GM19463 (cell line): Measurements from ENCODE around the gene SIM1.

Experiments used
- ATAC-seq: cut with Tn5 transposase; IDR thresholded peaks from one replicate; pipeline ENCODE4 v1.9.1; 2021; ENCODE audit warnings: mild to moderate bottlenecking, moderate library complexity; ENCODE audit not compliant: unreplicated experiment

Gene SIM1

DNA sequence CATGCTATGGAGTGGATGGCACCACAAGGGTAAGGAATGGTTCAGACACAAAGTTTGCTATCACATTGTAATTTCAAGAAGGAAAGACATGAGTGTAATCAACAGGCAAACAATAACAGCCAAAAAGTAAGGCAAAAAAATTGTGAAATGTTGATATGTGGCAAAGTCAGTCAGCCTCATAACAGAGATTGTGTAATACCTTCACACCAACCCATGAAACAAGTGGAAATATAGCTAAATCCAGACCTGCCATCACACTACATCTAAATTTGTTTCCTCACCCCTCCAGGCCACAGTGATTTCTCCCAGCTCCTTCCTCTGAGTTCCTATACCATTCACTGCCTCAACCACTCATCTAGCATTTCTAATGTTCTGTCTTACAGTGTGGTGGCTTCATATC is 37.3 kb downstream of the SIM1 start:
- ATAC-seq, result no peak

DNA sequence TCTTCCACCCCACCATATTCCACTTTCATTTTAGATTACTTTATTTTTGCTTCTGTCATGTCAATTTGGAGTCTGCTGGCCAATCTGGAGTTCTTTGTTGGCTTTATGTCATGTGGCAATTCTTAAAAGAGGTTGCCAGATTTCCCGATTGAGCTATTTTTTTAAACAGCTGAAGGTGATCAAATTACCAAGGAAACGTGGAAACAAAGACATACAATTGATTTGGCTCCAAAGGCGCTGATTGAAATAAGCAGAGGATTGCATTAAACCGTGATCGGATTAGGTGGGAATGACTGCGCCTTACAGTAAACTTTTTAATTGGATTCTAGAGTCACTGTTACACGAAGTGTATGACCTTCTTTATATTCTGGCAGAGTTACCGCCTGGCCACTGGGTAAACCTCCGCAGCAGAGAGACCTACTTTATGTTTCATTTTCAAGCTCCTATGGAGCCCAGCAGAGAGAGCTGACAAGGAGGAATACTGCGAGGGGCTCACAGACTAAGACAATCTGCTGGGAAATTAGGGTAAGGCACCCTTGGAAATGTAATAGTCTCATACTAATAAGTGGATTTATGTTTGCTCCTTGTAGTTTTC is 37.9 kb downstream of the SIM1 start:
- no peak for ATAC-seq

DNA sequence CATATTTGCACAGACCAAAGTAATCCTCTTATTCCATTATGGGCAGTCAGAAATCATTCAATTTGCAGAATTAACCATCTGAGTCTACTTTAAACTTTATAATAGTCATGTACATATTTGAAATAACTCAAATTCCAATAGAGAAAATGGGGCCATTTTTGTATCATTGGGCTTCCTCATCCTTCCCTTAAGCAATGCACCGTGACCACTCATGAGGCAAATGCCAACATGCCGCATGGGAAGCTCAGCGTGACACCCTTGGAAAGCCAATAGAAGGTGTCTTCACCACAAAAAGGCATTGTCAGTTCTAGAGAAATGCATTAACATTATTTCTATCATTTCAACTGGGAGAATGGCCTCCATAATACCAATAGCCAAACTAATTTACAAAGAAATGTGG is 38.5 kb downstream of the SIM1 start:
- ATAC-seq, result no peak

DNA sequence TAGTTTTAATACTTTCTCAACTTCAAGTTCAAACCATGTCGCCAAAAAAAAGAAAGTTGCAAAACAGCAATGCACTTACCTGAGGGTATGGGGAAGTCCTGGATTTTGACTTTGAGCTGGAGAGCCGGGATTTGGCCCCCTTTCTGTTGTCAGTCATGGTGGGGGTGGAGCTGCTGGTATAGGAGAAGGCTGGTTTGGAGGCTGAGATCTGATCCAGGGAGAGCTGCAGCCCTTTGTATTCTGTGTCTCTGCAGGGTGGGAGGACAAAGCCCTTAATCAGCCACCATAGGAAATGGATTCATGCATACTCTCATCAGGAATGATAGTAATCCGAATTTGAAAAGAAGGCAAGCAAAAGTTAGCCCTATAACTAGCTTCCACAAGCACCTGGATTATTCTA is 44.0 kb downstream of the SIM1 start:
- no peak for ATAC-seq

DNA sequence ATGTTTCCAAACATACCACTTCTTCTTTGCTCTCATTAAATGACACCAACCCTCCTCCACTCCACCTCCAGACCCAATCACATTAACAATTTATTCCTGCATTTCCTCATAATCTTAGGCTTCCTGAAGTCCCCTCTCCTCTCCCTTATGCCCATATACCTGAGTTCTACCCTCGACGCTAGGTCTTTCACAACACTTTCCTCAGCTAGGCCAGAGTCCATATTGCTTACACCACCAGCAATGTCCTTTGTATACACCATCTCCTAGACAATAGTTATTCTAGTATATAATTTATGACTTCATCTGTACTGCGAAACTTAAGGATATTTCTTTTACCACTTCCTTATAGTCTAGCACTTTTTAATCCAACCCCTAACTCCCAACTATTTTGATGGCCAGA is 47.7 kb downstream of the SIM1 start:
- no peak for ATAC-seq

DNA sequence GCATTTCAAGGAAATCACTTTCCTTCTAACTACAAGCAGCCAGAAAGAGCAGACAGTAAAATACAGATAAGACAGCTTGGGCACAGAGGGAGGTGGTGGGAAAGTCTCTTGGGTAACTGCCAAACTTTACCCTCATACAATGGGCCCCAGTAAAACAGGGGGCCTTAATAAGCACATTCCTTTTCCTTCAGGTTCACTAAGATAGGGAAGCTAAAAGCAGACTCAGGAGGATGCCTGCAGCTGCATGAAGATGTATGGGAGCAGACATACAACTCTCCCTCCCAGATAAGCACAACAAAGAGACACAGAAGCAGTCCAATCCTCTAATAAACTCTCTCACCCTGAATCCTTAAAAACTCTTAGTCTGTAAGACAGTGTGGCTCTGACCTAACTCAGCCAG is 49.0 kb downstream of the SIM1 start:
- no peak for ATAC-seq

DNA sequence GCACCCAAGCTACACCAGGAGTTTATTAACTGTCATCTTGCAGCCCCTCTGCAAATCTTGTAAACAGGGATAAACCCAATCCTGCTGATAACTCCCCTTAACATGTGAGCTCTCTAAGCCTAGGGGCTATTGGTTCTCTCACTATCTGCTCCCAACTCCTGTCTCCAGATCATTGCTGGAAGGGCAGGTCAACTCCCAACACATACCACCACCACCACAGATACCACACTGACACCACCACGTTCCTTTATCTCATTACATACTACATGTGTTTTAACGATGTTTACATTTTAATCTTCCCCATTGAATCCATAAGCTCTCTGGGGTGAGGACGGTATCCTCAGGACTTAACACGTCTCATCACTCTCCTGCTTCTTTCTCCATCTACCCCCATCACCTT is 51.8 kb downstream of the SIM1 start:
- ATAC-seq, result no peak

DNA sequence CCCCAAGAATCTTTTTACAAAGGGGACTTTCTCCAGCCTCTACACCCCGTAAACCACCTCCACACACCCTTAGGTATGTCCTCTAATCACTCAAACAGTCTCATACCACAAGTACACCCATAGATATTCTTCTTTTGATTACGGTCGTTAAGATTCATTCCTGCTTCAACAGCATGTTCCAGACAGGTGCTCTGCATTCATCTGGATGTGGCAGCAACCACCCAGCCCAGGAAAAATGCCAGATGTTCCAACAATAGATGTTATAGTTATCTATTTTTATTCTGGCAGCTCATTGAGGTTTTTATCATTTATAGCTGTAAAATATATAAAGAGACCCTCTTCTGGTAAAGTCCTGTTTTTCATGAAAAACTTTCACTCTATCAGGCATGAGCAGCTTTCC is 60.7 kb downstream of the SIM1 start:
- no peak for ATAC-seq

DNA sequence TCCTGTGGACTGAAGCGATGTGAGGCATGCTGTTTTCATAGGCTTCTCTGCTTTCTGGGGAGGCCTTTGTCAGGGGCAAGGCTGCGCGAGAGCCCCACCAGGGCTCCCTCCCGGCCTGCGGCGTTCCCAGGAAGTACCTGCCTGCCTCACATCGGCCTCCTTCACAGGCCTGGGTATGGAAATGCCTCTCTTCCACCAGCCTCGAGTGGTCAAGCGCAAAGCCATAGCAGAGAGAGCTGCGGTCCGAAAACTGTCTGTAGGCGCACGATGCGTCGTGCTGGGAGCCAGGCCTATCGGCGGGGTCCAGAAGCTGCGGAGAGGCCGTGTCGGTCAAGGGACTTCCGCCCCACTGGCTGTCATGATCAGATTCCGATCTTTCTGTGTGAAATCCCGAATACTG is 71.2 kb downstream of the SIM1 start:
- ATAC-seq, result no peak

DNA sequence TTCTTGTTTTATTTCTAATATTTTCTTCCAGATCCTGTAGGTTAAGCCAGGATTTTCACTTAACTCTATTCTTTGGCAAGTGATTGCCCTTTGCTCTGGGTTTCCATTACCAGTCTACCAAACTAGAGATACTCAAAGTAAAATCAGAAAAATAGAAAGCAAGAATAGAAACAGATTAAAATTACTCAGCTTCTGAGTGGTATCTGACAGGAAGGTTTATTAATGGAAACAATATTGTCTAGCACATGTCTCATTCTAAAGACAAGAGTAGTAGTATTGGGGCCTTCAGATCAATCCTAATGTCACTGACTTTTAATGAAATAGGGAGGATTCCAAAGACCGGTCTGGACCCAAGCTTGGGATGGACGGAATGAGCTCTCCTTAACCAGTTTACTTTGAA is 72.3 kb downstream of the SIM1 start:
- ATAC-seq, result no peak

DNA sequence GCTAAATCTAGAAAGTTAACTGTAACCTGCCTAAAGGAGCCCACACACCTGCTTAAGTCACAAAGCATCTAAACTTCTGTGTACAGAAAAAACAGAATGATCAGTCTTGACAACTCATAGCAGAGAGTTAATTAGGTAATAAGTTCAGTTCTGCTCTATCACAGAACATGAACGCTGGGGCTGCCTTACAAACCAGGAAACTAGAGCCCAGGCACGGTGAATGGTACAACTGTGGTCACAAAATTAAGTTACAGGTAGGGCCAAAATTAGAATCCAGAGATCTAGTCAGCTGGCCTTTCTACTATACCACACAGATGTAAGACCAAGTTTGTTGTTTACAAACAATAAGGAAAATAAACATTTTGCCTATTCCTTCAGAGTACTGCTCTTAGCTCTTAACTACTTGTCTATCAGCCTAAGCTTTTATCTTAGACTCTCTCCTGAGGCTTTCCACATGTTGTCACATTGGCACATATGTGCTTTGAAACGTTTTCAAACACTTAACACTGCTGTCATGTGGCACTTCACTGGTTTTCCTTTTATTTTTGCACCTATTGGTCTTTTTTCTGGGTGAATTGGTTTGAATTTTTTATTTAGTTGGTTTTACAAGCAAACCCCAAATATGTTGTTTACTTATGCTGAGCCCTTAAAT is 75.7 kb downstream of the SIM1 start:
- ATAC-seq, result no peak

DNA sequence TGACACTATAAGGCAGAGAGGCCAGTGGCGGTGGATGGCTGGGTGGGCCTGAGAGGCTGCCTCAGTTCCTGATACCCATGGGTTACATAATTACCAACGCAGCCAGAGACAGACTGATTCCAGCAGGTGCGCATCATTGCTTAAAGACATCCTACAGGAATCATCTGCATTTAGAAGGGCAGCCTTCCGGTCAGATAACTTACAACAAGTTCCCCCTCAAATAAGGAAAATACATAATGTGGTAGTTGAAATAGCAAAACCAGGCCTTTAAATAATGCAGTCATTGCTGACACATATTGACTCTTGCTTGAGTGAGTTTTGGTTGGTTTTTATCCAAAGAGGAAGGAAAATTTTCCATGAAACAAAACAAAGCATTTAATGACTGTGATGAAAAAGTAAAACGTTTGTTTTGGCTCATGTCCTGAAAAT is 81.9 kb downstream of the SIM1 start:
- no peak for ATAC-seq

DNA sequence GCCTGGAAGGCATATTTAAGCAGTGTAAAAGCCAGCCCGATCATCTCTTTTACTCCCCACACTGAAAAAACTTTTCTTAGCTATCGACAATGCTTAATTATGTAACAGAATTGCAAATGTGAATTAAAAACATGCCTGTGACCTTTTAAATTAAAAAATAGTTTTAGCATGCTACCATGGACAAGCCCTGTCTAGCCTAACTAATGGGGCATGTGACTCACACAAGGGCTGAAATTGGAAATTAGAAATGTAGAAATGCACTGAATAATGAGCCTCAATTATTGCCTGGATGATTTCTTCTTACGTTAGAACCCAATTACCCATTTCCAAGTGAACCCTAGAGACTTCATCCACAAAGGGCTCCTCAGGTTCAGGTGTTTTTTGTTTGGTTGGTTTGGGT is 82.7 kb downstream of the SIM1 start:
- no peak for ATAC-seq

DNA sequence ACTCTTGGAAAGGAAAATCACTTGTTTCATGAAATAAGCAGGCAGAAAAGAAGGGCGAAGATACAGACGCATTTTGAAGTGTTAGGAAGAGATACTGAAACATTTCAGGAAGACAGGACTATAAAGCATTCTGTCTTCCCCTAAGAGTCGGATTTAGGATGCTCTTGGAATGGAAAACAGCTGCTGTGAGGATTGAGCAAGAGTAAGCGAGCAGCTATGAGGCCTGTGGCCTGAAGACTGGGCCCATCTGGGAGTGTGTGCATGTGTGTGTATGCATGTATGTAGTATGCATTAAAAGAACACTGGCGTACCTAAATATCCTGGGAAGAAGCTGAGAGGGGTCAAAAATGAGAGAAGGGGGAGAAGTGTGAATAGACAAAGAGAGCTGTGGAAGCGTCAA is 83.6 kb downstream of the SIM1 start:
- ATAC-seq, result no peak

DNA sequence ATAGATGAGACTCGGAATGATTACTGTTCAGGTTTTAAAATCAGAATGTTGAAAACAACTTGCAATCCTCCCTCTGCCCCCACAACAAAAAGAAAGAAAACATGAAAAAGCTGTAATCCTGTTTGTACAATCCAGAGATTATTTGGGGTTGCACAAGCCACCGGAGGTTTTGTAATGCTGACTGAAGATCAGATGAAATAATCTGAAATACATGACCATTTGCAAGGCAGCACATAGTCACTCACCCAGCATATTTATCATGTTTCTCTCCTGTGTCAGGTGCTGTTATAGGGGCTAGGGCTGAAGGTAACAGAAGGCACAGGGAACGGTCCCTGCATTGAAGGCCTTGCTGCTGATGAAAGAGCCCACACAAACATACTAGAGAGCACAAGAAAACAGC is 85.3 kb downstream of the SIM1 start:
- no peak for ATAC-seq

DNA sequence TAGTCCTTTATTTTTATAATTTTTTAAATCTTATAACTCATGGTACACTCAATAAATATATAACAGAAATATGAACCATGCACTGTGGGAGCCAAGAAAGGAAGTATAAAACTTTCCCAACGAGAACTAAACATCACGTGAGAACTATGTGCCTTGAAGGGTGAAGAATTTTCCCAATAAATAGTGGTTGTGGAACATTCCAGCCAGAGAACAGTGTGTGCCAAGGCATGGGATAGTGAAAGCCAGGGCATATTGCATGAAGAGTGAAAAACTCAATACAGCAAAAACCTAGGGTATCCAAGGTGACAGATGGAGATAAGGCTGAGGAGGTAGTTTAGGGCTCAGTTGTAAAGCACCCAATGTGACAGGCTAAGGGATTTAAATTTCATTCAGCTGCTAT is 86.1 kb downstream of the SIM1 start:
- ATAC-seq, result no peak

DNA sequence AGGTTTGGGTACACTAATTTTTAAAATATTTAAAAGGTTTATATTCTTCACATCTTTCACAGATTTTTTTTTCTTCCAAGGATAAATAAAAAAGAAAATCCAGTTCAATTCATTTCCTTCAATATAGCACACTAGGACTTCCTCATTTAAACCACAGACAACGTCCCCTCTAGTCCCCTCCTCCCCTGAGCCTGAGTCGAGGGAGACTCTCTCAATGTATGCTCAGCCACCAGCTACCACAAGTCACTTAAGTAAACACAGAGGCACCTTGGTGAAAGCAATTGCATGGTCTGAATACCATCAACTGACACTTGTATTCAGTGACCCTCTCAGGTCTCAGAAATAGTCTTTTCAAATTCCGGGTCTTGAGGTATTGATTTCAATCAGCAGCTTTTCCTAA is 88.6 kb downstream of the SIM1 start:
- ATAC-seq, result no peak

DNA sequence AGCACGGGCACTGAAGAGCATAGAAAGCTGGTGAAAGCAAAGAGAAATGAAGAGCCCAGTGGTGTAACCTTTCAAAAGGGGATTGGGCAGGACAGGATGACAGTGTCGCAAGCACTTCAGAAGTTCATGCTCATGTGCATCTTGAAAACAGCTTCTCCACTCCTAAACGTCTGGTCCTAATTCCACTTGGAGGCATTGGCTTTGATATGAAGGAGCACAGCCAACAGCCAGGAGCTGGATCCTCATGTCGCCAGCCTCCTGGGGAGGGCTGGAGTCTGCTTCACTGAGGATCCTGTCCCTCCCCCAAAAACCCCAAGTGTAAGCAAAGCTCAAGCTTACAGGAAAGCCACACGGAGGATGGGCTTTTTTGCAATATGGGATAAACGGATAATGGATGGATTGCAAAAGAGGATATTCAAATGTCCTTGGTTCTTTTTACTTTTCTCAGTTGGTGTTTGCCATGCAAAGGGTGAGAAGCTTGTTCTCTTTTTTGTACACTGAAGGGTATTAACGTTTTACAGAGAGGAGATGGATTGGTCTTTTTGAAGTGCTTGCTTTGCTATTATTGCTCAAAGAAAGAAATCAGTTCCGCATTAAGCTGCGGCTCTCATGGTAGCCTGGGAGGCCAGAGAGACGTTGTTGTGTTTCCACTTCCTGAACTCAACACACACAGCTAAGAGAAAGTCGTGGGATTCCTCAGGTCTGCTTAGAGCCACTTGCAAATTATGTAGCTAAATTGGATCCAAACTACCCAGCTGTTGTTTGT is 92.2 kb downstream of the SIM1 start:
- ATAC-seq, result no peak

DNA sequence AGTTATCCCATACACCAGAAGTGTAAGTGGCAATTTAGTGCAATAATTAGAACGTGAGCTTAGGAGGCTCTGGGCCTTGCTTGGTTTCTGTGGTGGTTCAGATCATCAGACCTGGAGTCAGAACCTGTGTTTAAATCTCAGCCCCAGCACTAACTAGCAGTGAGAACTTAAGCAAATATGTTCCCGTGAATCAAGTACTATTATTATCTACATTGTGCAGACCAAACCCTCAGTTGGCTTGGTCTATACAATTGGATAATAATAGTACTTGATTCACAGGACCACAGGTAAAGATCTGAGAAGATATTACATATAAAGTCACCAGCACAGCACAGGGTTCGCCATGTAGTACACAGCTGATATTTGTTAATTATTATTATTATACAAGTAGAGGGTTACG is 93.1 kb downstream of the SIM1 start:
- ATAC-seq, result no peak

DNA sequence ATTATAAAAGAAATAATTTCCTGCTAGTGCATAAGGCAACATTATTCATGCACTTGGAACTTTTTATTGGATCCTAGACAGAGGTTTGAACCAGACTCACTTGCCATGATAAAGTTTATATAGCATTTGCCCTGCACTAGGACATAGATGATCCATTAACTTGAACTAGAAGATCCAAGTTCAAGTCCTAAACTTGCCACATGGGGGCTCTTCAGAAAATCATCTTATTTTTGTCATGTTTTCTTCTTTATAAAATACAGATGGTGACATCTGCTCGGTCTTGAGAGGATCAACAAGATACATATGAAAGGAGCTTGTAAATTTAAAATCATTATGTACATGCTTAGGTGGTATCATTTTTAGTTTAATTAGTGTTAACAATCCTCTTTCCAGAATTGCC is 94.5 kb downstream of the SIM1 start:
- no peak for ATAC-seq

DNA sequence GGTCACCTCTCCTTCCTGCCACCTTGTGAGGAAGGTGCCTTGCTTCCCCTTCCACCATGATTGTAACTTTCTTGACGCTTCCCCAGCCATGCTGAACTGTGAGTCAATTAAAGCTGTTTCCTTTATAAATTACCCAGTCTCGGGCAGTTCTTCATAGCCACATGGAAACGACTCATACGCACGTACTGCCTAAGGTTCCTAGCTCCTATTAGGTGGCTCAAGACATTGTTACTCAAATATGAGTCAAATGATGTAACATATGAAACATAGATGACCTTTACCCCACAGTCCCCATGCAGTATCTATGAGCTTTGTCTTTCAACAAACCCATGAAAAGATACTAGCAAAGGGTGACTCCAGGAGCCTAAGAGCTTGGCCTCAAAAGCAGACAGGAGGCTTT is 98.3 kb downstream of the SIM1 start:
- no peak for ATAC-seq

DNA sequence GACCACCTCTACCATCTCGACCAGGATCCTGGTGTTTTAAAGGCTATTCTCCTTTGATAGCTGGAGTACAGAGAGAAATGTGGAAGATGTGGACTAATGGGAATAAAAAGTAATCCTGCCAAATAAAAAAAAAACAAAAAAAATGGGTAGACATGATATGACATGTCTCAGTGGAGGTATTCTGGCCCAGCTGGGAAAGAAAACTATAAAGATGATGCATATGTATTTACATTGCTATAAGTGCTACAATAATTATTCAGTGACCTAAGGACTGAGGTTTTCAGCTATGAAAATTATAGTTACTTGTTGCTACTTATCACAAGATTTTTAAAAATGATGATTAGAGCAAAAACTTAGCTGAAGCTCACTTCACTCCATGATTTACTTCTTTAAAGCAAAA is 101.1 kb downstream of the SIM1 start:
- no peak for ATAC-seq
